GM19467 (cell line): Measurements from ENCODE around the gene CTSO.
"Not testable (repeated sequence)": the region's sequence is repeated elsewhere in the genome, so short reads cannot be mapped to it uniquely, and the experiment has no call there.

ENCODE experiments used
- ATAC-seq: cut with Tn5 transposase; IDR thresholded peaks from one replicate; pipeline ENCODE4 v1.9.1; 2021; ENCODE audit warnings: mild to moderate bottlenecking, moderate library complexity; ENCODE audit not compliant: unreplicated experiment

The CTSO gene

GRCh38 chr4:155956461-155956860, 2.8 kb upstream of the CTSO start:
- no peak for ATAC-seq

GRCh38 chr4:155954939-155955338, 1.3 kb upstream of the CTSO start:
- no peak for ATAC-seq

GRCh38 chr4:155954118-155954685, 536 bp upstream of the CTSO start:
- no peak for ATAC-seq

GRCh38 chr4:155952501-155952901, 1.2 kb downstream of the CTSO start:
- ATAC-seq = no peak

- ATAC-seq = no peak
Observed at GRCh38 chr4:155950461-155950860, 3.2 kb downstream of the CTSO start.

GRCh38 chr4:155948541-155948940, 5.1 kb downstream of the CTSO start:
- no peak for ATAC-seq

GRCh38 chr4:155946486-155946885, 7.2 kb downstream of the CTSO start:
- ATAC-seq = no peak

GRCh38 chr4:155944516-155944915, 9.2 kb downstream of the CTSO start:
- ATAC-seq = no peak

GRCh38 chr4:155943605-155944291, 9.9 kb downstream of the CTSO start:
- ATAC-seq = no peak

GRCh38 chr4:155941820-155942219, 11.8 kb downstream of the CTSO start:
- ATAC-seq = no peak

- ATAC-seq = no peak
Observed at GRCh38 chr4:155941085-155941790, 12.4 kb downstream of the CTSO start.

GRCh38 chr4:155935389-155935986, 18.2 kb downstream of the CTSO start:
- no peak for ATAC-seq

- not testable (repeated sequence) for ATAC-seq
Observed at GRCh38 chr4:155934634-155935033, 19.0 kb downstream of the CTSO start.

GRCh38 chr4:155931634-155932033, 22.0 kb downstream of the CTSO start:
- ATAC-seq = no peak

GRCh38 chr4:155930330-155930729, 23.3 kb downstream of the CTSO start:
- no peak for ATAC-seq

- ATAC-seq = no peak
Observed at GRCh38 chr4:155929833-155930232, 23.8 kb downstream of the CTSO start.

GRCh38 chr4:155924637-155925036, 29.0 kb downstream of the CTSO start:
- ATAC-seq = no peak

- no peak for ATAC-seq
Observed at GRCh38 chr4:155921597-155921996, 32.1 kb downstream of the CTSO start.

GRCh38 chr4:155914782-155915181, 38.9 kb downstream of the CTSO start:
- ATAC-seq = no peak

GRCh38 chr4:155911905-155912304, 41.8 kb downstream of the CTSO start:
- ATAC-seq = no peak

- no peak for ATAC-seq
Observed at GRCh38 chr4:155909615-155910226, 43.9 kb downstream of the CTSO start.
